Measurements from ENCODE around the gene ECHS1. TPM values are rescaled to one million over a fixed set of nuclear protein-coding genes. Genes with fewer than 3 reads are reported as not detected.
A peak's percentile ranks its signal among the peaks of the same experiment; 100 is the strongest.

Gene ECHS1
- total RNA-seq, 1 experiment from 2014 or later = 90.7 TPM

- no peak overlapping the region for H3K4me2 ChIP-seq
- H4K20me1 ChIP-seq (ENCODE audit: insufficient read depth) = no peaks in the 10 kb centered on the region
- TF ChIP-seq EZH2 (IDR thresholded peaks at IDR 0.05; ENCODE audit: low read depth) (no peak), CTCF (conservative IDR thresholded peaks at IDR 0.05) (no peak)
- no peaks in the 10 kb centered on the region for H3K36me3 ChIP-seq (ENCODE audit: low read depth)
- H2AFZ ChIP-seq = no peak overlapping the region
- H3K9me3 ChIP-seq (ENCODE audit: insufficient read depth, low read depth) = no peaks in the 10 kb centered on the region
- no TSS peak for BruUV-seq (replicated peaks)
- no peaks in the 10 kb centered on the region for H3K4me1 ChIP-seq (replicated peaks; ENCODE audit: insufficient read depth)
- intact Hi-C loops (cut with micrococcal nuclease; ENCODE audit: unreplicated experiment) = no loop called here
- no peak overlapping the region for H3K27ac ChIP-seq
- no peak for DNase-seq
- ChIA-PET CTCF (no interaction called here), POLR2A (ENCODE audit: unreplicated experiment) (no interaction called here)
- no peaks in the 10 kb centered on the region for H3K9me2 ChIP-seq (ENCODE audit: insufficient read depth)
- H3F3A ChIP-seq (ENCODE audit: insufficient read depth, low read depth) = no peaks in the 10 kb centered on the region
- no peaks in the 10 kb centered on the region for H3K79me2 ChIP-seq (ENCODE audit: low read depth)
- H3K27me3 ChIP-seq (ENCODE audit: insufficient read depth, low read depth) = no peaks in the 10 kb centered on the region
- H3K4me3 ChIP-seq = no peak overlapping the region
Observed at GRCh38 chr10:133381036-133381435, 7.9 kb upstream of the ECHS1 start.

- H3K4me1 ChIP-seq (replicated peaks; ENCODE audit: insufficient read depth) = no peaks in the 10 kb centered on the region
- H3K79me2 ChIP-seq (ENCODE audit: low read depth) = no peaks in the 10 kb centered on the region
- TF ChIP-seq EZH2 (IDR thresholded peaks at IDR 0.05; ENCODE audit: low read depth) (no peak), CTCF (conservative IDR thresholded peaks at IDR 0.05) (no peak)
- H3K9me2 ChIP-seq (ENCODE audit: insufficient read depth) = no peaks in the 10 kb centered on the region
- H3K4me2 ChIP-seq = peak overlapping the region; percentile 63; the same call in 1 of the 2 replicates
- ChIA-PET POLR2A (ENCODE audit: unreplicated experiment) (no interaction called here), CTCF (no interaction called here)
- no peaks in the 10 kb centered on the region for H3K9me3 ChIP-seq (ENCODE audit: insufficient read depth, low read depth)
- DNase-seq = no peak
- TSS peak; percentile 32 for BruUV-seq (replicated peaks)
- H3K36me3 ChIP-seq (ENCODE audit: low read depth) = no peaks in the 10 kb centered on the region
- H4K20me1 ChIP-seq (ENCODE audit: insufficient read depth) = no peaks in the 10 kb centered on the region
- no peak overlapping the region for H3K27ac ChIP-seq
- H3K27me3 ChIP-seq (ENCODE audit: insufficient read depth, low read depth) = no peaks in the 10 kb centered on the region
- H2AFZ ChIP-seq = no peak overlapping the region
- no peaks in the 10 kb centered on the region for H3F3A ChIP-seq (ENCODE audit: insufficient read depth, low read depth)
- intact Hi-C loops (cut with micrococcal nuclease; ENCODE audit: unreplicated experiment) = loop anchor here (2.0 to 10.0 kb wide), 2 partner anchors 15 to 145 kb away; partner anchors contain the start of genes CYP2E1 and MTG1
- H3K4me3 ChIP-seq = no peak overlapping the region
Observed at GRCh38 chr10:133379801-133380666, 6.9 kb upstream of the ECHS1 start.

GRCh38 chr10:133379152-133379800 is 6.1 kb upstream of the ECHS1 start, which contains the start of gene PAOX:
Gene PAOX (plus strand): TSS chr10:133379262. CDS start chr10:133379317, 55 bp downstream.
- H3K27me3 ChIP-seq (ENCODE audit: insufficient read depth, low read depth) = no peaks in the 10 kb centered on the region
- TF ChIP-seq CTCF (conservative IDR thresholded peaks at IDR 0.05) = no peak
- TF ChIP-seq EZH2 (IDR thresholded peaks at IDR 0.05; ENCODE audit: low read depth) = no peak
- H3K4me1 ChIP-seq (replicated peaks; ENCODE audit: insufficient read depth) = no peaks in the 10 kb centered on the region
- peak within 1 kb of the TSS; percentile 89 for H2AFZ ChIP-seq
- H3K4me2 ChIP-seq = peak within 1 kb of the TSS; percentile 93
- H3F3A ChIP-seq (ENCODE audit: insufficient read depth, low read depth) = no peaks in the 10 kb centered on the region
- H3K9me3 ChIP-seq (ENCODE audit: insufficient read depth, low read depth) = no peaks in the 10 kb centered on the region
- no peaks in the 10 kb centered on the region for H4K20me1 ChIP-seq (ENCODE audit: insufficient read depth)
- no peaks in the 10 kb centered on the region for H3K36me3 ChIP-seq (ENCODE audit: low read depth)
- H3K9me2 ChIP-seq (ENCODE audit: insufficient read depth) = no peaks in the 10 kb centered on the region
- H3K4me3 ChIP-seq = peak within 1 kb of the TSS; percentile 64
- H3K27ac ChIP-seq = no peak within 1 kb of the TSS
- no TSS peak for BruUV-seq (replicated peaks)
- peak in 1 of 2 experiments; percentile 55 for DNase-seq
- intact Hi-C loops (cut with micrococcal nuclease; ENCODE audit: unreplicated experiment) = loop anchor here (2.0 to 10.0 kb wide), 2 partner anchors 16 to 146 kb away; partner anchors contain the start of genes CYP2E1 and MTG1
- ChIA-PET CTCF (interaction anchor here (0.6 kb wide), 1 partner anchor 122 kb away, joined by 11 read pairs; no protein-coding TSS in a partner anchor), POLR2A (ENCODE audit: unreplicated experiment) (no interaction called here)
- H3K79me2 ChIP-seq (ENCODE audit: low read depth) = no peaks in the 10 kb centered on the region
